ENCODE data around the gene MAP3K13.
A peak's percentile ranks its signal among the peaks of the same experiment; 100 is the strongest.

The MAP3K13 gene

DNA sequence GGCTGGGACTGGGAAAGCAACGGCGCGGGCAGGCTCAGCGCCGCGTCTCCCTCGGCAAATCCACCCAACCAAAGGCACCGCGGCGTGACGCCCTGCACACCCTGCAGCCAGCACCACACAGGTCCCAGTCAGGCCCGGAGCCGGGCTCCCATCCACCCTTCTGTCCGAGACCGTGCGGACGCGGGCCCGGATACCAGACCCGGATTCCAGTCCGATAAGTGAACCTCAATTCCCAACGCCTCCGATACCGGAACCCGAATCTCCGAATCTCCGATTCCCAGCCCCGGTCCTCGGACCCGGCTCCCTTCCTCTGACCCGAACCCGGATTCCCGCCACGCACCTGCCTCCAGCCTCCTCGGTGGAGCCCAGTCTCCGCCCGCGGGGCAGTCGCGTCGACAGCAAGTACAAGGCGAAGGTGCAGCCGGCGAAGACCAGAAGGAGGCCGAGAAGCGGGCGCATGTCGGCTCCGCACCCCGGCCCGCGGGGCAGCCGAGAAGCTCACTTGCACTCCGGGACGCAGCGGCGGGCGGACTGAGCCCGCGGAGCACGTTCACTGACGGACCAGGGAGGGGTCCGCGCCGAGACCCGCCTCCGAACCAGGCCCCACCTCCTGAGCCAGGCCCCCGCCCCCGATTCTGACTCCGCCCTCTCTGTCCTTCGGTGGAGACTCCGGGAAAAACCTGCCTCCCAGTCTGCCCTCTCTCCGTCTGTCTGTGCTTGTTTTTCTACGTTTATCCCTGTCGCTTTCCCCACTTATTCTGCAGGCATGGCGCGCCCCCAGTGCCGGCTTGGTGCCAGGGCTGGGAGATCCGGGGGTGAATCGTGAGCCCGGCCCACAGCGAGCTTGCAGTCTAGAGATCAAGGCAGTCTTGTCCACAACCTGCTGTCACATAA is 135.8 kb downstream of the MAP3K13 start, which contains the start of gene TMEM41A:
TSS of gene TMEM41A (minus strand) at position 533 of the 894 bp plus-strand sequence. CDS start at position 459, 74 bp downstream.
- DNase-seq (ENCODE audit: extremely low read depth in 1 of 2, low read depth in 1 of 2): peak; percentile 60 to 82

DNA sequence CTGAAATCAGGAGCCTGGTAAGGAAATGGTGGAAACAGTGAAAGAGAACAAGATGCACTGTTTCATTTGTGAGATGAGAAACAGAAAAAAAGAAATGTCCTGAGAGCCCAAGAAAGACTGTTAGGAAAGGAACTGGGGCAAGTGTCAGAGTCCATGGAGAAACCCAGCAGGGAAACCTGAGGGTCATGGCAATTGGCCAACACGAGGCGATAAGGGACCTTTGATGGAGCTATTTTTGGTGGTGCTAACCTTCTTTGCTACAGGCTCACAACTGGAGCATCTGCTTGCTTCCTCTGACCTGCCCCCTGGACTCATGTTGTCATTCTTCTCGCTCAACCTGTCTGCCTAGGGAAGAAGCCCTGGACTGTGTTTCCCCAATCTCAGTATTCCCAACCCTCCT is 140.1 kb downstream of the MAP3K13 start:
- DNase-seq (ENCODE audit: extremely low read depth in 1 of 2, low read depth in 1 of 2): no peak

DNA sequence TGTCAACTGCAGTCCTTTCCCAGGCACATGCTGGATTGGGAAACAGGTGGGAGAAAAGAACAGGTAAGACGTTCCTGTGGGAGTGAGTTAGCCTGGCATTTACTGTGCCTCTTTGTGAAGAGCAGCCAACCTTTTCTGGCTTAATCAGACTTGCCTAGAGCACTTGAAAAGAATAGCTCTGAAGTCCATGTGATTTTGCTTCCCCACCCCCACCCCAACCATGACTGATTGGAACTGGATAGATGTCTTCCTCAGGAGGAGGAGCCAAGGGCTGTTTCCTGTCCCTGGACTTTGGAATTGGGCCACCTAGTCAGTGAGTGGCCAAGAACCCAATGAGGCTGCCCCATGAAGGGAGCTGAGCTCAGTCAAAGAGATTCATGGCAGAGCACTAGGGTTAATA is 140.6 kb downstream of the MAP3K13 start:
- no peak for DNase-seq (ENCODE audit: extremely low read depth in 1 of 2, low read depth in 1 of 2)

DNA sequence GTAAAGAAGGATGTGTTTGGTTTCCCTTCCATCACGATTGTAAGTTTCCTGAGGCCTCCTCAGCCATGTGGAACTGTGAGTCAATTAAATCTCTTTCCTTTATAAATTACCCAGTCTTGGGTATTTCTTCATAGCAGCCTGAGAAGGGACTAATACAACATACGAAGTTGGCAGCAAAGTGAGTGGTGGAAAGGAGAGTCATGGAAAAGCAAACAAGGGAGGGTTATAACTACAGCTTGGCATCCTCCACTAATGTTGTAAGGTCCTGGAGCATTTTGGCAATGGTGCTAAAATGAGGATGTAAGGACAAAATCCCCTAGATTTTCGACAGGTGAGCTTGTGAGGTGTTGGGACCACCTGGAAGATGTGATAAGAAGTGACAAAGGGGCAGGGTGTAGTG is 141.7 kb downstream of the MAP3K13 start:
- DNase-seq (ENCODE audit: extremely low read depth in 1 of 2, low read depth in 1 of 2): no peak

DNA sequence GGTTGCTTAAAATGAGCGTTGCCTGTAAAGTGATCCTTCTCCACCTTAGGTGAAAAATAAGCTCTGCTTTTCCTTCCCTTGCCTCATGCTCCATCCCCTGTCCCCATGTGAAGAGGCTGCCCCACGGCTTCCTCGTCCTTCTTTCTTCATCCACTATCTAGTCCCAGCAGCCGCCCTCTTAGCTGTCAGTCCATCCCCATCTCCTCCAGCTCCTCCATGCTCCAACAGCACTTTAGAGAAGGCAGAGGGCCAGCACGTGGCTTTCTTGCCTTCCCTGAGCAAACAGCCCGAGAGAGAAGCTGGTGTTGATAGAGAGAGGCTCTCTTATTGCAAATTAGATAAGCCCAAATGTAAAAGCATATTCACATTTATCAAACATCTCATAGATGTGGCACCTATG is 144.9 kb downstream of the MAP3K13 start:
- DNase-seq (ENCODE audit: extremely low read depth in 1 of 2, low read depth in 1 of 2): no peak

DNA sequence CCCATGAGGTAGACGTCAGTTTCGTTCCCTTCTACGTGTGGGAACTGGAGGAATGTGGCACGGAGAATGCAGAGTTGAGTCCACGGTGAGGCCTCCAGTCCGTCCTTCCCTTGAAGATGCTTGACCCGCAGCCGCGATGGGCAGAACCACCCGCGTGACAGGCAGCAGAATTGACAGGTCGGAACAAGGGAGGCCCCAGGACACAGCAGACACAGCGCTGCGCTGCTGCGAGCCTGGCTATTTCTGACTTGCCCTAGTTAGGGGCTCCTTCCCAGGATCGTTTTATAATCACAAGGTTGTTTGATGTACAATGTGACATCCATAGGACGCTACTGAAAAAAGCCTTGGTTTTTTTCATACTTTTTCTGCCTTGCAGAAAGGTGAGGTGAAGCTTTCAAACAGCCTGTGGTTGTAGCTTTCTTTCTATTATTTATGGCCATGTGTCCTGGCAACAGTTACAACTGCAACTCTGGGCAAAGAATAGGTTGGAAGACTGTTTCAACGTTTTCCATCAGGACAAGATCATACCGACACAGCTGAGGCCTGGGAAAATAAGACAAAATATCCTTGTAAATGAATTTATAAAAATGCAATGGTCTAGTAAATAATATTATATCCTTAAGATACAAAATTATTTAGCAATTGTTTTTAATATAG is 145.5 kb downstream of the MAP3K13 start:
- no peak for DNase-seq (ENCODE audit: extremely low read depth in 1 of 2, low read depth in 1 of 2)

DNA sequence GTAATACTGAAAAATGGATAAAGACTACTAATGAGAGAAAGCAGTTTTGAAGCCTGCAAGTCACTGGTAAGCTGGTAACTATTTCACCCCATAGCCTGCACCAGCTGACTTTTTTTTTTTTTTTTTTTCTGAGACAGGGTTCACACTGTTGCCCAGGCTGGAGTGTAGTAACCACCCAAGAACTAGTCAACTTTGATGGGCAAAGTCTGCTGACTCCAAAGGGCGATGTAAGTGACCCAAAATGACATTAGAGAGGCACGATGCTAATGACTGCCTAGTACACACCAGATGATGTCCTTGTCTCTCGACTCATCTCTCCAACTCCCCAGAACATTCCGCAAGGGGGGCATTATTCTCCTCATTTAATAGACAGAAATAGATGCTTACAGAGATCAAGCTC is 148.8 kb downstream of the MAP3K13 start:
- DNase-seq (ENCODE audit: extremely low read depth in 1 of 2, low read depth in 1 of 2): no peak

DNA sequence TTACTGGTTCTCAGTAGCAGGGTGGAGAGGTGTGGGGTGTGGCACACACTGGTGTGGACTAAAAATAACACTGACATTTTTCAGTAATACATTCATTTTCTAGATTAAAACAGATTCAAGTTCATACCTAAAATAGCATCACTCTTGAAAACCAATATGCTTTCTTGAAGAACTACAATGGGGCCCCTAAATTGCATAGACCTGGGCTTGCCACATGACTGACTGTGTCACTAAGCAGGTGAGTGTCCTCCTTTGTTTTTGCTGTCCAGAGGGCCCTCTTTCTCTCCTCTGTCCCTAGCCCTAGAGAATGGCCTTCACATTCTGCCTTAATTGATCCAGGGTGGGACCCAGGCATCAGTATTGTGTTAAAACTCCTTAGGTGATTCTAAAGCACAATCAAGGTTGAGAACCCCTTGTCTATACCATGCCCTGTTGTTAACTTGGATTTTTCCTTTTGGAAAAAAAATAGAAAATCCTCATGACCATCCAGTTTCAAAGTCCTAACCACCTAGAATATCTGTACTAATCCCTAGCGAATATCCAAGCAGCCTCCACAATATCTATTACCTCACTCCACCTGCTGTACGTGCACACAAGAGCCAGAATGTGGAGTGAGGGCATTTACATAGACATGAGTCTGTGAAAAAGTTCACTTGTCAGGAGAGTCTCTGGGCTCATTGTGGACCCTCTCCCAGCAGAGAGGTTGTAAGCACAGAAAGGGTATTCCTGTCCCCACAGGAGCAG is 154.6 kb downstream of the MAP3K13 start:
- no peak for DNase-seq (ENCODE audit: extremely low read depth in 1 of 2, low read depth in 1 of 2)

DNA sequence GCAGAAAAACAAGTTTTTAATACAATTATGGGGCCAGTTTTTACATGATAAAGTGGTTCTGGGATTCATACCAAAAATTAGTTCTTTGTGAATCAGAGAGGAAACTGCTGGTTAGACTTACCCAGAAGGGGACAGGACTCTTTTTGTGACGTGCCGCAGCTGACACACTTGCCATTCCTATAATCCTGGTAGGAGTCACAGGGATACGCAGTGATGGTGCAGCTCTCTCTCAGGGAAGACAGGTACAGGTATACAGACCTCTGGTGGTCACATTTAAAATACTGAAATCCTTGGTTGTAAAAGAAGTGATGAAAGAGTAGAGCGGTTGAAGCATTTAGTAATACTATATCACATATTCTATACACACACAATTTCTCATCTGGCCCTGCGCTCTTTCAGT is 156.1 kb downstream of the MAP3K13 start:
- DNase-seq (ENCODE audit: extremely low read depth in 1 of 2, low read depth in 1 of 2): no peak

DNA sequence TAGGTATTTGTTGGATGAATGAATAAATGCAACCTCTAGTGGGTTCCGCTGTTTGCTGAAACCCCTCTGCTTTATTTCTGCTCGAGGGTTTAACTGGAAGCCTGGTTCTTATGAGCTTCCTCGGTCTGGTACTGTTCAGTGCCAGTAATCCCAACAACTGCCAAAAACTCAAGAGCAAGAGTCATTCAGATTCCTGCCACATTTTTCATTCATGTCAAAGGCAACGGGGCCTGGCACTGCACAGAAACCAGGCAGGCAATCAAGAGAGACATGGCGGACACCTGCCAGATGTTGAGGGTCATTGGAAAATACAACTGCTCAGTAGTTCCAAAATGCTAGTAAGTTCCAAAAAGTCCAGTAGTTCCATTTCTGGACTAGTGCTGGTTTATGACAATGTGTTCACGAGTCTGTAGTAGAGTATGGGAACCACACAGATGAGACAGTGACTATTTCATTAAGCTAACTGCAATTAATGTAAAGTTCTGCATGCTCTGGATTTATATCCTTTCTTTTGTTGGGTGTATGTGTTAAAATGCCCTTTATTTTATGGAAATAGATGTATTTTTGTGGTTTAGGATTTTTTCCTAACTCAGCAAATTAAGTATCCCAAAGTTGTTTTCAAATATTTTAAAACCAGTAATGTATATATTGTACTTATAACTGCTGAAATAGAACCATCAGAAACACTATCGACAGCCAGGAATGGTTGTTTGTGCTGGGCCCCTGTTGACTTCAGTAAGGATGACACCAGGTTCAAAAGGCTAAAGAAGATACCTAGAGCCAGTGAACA is 158.6 kb downstream of the MAP3K13 start:
- no peak for DNase-seq (ENCODE audit: extremely low read depth in 1 of 2, low read depth in 1 of 2)

DNA sequence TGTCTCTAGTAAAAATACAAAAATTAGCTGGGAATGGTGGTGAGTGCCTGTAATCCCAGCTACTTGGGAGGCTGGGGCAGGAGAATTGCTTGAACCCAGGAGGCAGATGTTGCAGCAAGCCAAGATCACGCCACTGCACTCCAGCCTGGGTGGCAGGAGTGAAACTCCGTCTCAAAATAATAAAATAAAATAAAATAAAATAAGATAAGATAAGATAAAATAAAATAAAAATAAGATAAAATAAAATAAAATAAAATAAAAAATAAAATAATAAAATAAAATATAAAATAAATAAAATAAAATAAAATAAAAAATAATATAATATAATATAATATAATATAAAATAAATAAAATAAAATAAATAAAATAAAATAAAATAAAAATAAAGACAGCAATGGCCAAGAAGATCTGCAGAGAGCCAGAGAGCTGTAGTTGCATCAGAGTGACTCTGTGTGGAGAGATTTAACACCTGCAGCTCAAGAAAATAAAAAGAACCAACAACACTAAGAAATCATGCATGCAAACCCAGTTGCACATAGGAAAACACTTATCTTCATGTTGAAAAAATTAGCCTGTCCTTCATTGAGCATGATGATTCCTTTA is 163.5 kb downstream of the MAP3K13 start:
- DNase-seq (ENCODE audit: extremely low read depth in 1 of 2, low read depth in 1 of 2): no peak

DNA sequence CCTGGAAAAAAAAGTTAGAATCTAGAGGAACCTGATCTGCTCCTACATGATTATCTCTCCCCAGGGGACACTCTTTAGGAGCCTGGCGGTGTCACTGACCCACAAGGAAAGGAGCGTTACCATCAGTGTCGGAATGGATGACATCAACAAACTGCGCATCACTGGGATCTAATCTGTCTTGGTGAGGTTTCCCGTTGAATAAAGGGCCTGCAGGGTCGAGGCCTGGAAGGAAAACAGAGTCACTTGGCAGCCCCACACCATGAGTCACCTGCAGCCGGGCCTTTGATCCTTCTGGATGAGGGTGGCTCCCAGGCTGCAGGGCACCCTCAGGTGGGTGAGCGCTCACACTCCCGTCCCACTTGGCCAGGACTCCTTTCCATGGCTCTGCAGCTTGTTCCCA is 164.4 kb downstream of the MAP3K13 start:
- no peak for DNase-seq (ENCODE audit: extremely low read depth in 1 of 2, low read depth in 1 of 2)

DNA sequence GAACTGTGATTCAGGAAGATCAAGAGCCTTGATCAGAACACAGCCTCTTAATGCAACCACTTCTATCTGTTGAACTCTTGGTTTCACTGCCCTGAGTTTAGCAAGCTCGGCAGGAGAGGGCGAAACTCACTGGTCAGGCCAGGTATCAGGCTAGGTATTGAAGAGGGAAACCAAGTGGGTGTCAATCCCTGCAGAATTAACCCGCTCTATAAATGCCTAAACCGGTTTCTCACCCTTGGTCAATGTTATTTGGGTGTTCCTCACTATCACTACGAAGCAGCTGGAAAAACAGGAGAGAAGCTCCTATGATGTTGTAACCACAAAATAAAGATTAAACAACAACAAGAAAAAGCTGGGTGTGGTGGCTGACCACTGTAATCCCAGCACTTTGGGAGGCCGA is 165.6 kb downstream of the MAP3K13 start:
- no peak for DNase-seq (ENCODE audit: extremely low read depth in 1 of 2, low read depth in 1 of 2)

DNA sequence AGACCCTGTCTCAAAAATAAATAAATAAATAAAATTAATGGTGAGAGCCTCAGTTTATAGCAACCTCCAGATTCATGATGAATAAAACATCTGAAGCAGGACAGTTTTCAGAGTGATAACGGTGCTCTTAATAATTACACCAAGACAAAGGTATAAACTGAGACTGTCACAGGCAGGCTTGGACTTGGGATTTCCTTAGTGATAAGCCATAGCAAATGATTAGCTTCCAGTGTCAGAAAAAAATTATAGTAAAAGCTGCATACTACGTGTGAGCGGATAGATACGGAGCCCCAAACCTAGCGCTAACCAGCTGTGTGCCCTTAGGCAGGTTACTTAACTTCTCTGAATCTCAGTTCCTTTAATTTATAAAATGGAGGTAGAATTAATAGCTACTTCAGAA is 167.9 kb downstream of the MAP3K13 start:
- no peak for DNase-seq (ENCODE audit: extremely low read depth in 1 of 2, low read depth in 1 of 2)

DNA sequence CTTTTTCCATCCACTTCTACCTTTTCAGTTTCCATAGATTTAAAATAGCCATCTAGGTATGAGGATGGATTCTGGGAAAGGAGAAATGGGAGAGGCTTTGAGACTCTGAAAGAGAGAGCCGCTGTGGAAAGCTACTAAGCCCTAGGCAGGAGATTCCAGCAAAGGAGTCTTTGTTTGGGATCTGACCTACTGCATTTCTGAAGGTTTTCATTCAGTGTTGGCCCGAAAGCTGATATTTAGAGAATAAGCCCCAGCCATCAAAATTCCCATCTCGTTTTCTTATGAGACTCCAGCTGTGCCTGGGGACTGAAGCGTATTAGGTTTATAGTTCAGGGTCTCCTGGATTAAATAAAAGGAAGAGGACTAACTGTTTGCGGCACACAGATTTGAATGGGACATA is 170.0 kb downstream of the MAP3K13 start:
- DNase-seq (ENCODE audit: extremely low read depth in 1 of 2, low read depth in 1 of 2): no peak

DNA sequence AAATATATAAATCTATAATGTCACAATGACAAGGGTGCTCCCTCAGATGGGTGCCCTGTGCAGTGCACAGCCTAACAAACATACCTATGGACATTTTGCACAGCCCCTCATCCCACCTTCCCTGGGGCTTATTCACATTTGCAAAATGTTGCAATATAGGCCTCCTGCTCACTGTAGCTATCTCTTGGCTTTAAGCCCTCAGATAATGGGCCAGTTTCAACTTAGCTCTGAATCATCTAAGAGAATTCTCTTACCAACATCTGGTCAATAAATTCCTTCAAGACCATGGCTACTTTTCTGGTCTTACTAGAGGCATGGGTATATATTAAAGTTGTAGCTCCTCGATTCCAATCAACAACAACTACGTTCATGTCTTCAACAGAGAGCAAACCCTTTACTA is 171.6 kb downstream of the MAP3K13 start:
- no peak for DNase-seq (ENCODE audit: extremely low read depth in 1 of 2, low read depth in 1 of 2)

DNA sequence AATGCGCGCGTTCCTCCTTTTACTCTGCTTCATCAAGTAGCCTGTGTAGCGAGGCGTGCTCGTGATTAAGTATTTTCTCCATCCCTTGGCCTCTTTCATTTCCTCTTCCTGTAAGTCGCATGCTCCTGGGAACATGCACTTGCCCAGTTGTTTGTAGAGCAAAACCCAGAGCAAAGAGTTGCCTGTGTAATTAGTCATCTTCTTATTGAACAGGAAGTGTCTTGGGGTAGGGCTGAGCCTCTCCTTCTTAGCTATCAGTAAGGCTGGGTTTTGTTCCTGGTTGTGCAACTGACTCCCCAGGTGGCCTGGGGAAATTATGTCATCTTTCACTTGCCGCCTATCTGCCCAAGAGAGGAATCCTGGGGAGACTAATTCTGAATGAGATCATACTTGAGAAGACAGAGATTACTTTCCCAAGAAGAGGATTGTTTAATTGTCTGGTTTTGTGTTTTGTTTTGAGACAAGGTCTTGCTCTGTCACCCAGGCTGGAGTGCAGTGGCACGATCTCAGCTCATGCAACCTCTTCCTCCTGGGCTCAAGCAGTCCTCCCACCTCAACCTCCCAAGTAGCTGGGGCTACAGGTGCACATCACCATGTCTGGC is 174.5 kb downstream of the MAP3K13 start:
- DNase-seq (ENCODE audit: extremely low read depth in 1 of 2, low read depth in 1 of 2): no peak
